Transverse colon (tissue), 3 donors: ENCODE measurements around the gene NEK10.
"Not testable (repeated sequence)": the region's sequence is repeated elsewhere in the genome, so short reads cannot be mapped to it uniquely, and the experiment has no call there.

ENCODE experiments used
- CTCF ChIP-seq, 5 experiments: fragments of 200-600 bp in 3 of 5; fragments of 450-650 bp in 2 of 5; sonication (generic) in 3 of 5; IDR thresholded peaks; 1 replicate in 2 of 5; 2 replicates in 3 of 5; pipeline ENCODE4 v1.5.1; 2016 to 2017; ENCODE audit warnings: antibody characterized with exemption in 5 of 5, inconsistent platforms in 3 of 5, mild to moderate bottlenecking in 2 of 5, moderate library complexity in 1 of 5
- EP300 ChIP-seq: sonication (generic); formaldehyde crosslinking; IDR thresholded peaks from one replicate; pipeline ENCODE4 v1.6.1; 2017; ENCODE audit warnings: antibody characterized with exemption, low read depth
- POLR2A ChIP-seq: fragments of 450-650 bp; IDR thresholded peaks from one replicate; pipeline ENCODE4 v1.6.1; 2016; ENCODE audit warnings: antibody characterized with exemption, mild to moderate bottlenecking, moderate library complexity

GRCh38 chr3:27286467-27286866, 82.7 kb downstream of the NEK10 start:
- not testable (repeated sequence) for TF ChIP-seq CTCF (IDR thresholded peaks at IDR 0.05); POLR2A; EP300
